NCI-H2171 treated with DMSO at 0.1 percent for 48 hours (cell line): ENCODE measurements around the gene TSPAN32.
"Not testable (repeated sequence)": the region's sequence is repeated elsewhere in the genome, so short reads cannot be mapped to it uniquely, and the experiment has no call there.

ENCODE experiments used
- DNase-seq: peaks from one replicate; lab custom pipeline; 2025; lab: John Stamatoyannopoulos, UW

Gene TSPAN32

DNA sequence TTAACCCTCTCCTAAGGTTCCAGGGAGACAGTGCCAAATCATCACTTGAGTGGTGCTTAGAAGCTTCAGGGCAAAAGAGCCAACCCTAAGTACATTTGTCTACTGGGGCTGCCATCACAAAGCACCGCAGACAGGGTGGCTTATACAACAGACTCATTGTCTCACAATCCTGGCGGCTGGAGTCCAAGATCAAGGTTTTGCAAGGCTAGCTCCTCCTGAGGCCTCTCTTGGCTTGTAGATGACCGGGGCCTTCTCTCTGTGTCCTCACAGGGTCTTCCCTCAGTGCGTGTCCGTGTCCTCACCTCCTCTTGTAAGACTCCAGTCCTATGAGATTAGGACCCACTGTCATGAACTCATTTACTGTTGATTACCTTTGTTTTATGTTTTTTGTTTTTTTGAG lies 41.2 kb downstream of the TSPAN32 start:
- DNase-seq: no peak

DNA sequence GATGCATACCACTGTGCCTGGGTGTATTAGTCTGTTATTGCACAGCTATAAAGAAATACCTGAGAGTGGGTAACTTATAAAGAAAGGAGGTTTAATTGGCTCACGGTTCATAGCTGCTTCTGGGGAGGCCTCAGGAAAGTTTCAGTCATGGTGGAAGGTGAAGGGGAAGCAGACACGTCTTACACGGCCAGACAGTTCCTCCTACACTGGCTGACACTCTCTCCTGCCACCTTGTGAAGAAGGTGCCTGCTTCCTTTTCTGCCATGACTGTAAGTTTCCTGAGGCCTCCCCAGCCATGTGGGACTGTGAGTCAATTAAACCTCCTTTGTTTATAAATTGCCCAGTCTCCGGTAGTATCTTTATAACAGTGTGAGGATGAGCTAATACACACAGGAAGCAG lies 41.7 kb downstream of the TSPAN32 start:
- DNase-seq: no peak

DNA sequence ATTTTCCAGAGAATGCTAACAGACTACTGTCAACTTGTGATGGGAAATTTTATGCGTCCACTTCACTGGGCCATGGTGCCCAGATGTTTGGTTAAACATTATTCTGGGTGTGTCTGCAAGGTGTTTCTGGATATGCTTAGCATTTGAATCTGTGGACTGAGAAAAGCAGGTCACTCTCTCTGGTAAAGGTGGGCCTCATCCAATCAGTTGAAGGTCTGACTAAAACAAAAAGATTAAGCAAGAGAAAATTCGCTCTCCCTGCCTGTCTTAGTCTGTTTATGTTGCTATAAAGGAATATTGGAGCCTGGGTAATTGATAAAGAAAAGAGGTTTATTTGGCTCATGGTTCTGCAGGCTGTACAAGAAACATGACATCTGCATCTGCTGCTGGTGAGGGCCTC lies 43.2 kb downstream of the TSPAN32 start:
- DNase-seq: no peak

DNA sequence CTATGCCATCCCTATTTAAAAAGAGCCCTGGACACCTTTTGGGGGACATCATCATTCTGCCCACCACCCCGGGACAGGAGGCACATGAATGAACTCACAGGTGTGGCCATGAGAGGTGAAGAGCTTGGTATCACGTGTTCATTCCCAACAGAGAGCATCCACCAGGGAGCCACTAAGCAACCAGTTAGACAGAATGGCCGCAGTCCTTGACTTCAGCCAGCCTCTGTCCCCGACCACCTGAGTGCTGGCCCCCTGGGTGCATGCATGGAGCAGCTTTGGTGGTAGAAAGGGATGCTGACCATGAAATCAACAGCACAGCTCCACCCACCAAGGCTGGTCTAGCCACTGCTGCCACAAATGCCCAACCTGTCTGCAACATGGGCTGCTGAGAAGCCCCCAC lies 44.2 kb downstream of the TSPAN32 start:
- no peak for DNase-seq

DNA sequence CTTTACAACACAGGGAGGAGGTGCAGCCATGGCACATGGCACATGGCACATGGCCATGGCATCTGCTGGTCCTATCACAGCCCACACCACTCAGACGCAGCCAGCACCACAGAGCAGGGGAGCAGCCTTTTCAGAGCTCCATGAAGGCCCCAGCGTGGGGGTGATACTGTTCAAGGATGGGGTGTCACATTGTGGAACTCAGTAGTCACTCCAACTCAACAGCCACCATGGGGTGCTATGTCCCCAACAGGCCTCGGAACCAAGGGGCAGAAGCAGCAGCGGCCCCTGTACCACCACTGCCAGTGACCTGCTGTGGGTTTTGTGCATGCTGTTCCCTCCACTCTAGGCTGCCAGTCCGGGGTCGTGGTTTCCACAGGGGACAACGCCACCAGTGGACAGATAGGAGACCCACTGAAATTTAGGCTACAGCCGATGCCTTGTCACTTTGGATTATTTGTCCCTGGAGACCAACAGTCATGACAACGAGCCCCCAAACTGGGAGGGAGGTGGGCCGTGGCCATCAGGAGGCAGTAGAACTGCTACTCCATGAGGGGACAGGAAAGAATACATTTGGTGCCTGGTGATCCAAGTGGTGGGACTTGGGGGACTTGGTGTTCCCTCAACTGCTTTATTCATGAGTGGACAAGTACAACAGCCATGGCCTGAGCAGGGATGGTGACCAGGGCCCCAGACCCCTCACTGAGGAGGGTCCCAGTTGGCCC lies 44.9 kb downstream of the TSPAN32 start:
- DNase-seq: no peak

DNA sequence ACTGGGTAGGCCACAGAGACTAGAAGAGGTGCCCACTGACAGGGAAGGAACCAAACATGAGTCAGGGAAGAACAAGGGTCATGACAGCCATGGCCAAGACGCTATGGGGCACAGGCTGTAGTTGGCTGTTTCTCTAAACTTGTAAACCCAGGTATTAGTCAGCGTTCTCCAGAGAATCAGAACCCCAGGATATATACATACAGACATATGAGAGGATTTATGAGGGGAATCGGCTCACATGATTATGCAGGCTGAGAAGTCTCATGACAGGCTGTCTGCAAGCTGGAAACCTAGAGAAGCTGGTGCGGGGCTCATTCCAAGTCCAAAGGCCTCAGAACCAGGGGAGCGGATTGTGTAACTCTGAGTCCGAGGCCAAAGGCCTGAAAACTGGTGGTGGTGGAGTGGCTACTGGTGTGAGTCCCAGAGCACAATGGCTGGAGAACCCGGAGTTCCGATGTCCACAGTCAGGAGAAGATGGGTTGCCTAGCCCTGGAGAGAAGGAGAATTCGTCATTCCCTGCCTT lies 45.6 kb downstream of the TSPAN32 start:
- DNase-seq: no peak

DNA sequence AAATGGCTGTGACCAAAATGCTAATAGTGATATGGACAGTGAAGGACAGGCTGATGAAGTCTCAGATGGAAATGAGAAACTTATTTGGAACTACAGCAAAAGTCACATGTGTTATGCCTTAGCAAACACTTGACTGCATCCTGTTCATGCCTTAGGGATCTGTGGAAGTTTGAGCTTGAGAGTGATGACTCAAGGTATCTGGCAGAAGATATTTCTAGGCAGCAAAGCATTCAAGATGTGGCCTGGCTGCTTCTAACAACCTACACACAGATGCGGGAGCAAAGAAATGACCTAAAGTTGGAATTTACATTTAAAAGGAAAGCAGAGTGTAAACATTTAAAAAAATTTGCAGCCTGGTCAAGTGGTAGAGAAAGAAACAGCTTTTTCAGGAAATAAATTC lies 47.2 kb downstream of the TSPAN32 start:
- no peak for DNase-seq

DNA sequence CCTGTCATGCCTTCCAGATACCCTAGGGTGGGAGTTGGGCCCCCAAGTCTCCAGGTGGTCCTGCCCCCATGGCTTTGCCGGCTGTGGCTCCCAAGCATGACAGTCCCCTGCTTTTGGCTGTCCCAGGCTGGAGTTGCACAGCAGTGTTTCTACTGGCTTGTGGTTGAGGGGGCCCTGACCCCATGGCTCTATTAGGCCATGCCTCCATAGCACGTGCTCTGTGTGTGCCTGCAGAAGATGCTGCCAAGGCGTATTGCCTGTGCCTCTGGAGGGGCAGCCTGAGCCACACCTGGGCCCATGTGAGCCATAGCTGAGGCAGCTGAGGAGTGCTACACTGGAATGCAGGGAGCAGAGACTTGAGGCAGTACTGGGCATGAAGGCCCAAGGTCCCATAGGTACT lies 49.9 kb downstream of the TSPAN32 start:
- DNase-seq: no peak

DNA sequence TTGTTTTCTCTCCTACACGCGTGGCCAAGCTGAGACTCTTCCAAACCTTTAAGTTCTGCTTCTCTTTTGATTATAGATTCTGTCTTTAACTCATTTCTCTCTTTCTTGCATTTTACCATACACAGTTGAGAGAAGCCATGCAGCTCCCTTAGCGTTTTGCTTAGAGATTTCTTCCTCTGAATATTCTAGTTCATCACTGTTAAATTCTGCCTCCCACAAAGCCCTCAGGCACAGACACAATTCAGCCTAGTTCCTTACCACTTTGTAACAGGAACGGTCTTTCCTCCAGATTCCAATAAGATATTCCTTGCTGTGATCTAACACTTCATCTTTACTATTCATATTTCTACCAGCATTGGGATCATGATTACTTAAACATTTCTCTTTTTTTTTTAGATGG lies 50.6 kb downstream of the TSPAN32 start:
- DNase-seq: no peak

DNA sequence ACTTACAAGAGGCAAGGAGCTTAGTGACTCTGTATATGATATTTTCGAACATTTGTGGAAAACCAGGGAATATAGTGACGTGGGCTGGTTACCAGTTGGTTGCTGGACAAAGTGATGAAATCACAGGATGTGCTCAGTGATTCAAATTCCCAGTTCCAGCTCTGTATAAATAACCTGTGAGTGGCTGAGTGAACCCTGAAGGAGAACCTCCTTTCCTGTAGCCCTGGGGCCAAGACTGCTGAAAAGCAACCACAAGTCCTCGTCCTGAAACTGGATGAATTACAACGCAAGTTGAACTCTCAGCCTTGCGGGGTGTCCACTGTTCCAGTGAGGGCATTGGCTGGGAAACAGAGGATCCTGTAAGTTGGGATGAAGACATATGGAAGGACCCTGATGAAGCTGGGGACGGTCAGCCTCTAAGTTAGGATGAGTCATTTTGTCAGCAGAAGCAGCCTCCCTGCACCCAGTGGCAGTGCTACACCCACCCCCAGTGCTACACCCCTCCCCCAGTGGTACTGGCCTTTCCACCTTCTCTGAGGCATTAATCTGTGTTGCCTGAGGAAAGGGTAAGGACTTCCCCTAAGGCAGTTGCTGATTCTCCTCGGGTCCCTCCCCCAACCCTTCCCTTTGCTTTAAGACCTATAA lies 53.3 kb downstream of the TSPAN32 start:
- DNase-seq: no peak

DNA sequence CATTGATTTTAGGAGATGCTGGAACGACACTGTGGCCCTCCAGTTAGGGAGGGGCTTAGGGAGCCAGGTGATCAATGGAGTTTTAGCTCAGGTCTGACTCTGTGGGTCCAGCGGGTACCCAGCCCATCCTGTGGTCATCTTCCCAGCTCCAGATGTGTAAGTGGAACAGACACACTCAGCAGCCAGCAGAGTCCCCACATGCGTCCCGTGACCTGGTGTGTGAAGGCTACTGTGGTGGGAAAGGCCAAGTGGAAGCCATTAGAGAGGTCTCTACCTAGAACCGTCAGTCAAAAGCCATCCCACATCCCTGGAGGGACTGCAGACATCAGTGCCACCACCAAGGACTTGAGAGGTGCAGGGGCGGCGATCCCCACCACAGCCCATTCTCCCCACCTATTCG lies 55.4 kb downstream of the TSPAN32 start:
- no peak for DNase-seq

DNA sequence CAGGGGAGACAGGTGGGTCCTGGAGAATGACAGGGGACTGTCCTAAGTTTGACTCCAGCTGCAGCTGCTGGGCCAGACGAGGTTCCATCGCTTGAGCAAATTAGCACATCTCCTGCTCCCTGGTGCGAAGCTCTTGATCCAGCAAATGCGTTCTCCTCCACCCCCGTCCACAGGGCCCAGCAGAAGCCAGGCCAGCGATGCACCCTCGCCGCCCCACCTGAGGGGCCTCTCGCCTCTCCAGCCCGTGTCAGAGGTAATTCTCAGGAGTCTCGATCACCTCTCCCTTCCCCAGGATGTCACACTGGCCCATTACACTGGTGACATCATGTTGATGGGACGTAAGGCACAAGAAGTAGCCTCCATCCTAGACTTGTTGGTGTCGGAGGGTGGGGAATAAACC lies 55.8 kb downstream of the TSPAN32 start:
- DNase-seq: not testable (repeated sequence)

DNA sequence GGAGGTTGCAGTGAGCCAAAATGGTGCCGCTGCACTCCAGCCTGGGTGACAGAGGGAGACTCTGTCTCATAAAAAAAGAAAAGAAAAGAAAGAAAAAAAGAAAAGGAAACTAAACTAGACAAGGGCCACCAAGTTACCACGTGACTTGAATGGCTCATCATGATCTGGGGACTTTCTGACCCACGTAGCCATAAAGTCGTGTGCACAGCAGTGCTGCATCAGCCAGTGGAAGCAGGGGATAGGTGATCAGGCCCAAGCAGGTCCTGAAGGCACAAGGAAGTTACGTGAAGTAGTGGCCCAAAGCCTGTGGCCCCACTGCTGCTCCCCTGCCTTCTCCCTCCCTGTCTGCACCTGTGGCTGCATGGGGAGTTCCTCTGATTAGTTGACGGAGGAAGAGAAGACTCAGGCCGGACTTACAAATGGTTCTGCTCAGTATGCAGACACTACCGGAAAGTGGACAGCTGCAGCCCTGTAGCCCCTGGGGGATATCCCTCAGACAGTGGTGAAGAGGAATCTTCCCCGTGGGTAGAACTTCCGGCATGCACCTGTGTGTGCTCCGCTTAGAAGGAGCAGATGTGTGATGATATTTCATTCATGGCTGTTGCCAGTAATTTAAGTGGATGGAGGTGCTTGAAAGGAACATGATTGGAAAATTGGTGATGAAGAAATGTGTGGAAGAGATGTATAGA lies 57.1 kb downstream of the TSPAN32 start:
- no peak for DNase-seq

DNA sequence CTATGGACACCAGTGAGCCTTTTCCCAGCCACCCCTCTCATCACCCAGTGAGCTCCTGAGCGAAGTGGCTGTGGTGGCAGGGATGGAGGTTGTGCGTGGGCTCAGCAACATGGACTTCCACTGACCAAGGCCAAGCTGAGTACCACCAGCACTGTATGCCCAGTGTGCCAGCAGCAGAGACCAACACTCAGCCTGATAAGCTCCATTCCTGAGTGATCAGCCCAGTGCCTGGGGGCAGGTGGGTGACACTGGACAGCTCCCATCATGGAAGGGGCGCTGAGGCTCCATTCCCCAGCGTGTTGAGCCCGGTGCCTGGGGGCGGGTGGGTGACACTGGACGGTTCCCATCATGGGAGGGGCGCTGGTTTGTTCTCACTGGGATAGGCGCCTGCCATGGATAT lies 57.7 kb downstream of the TSPAN32 start:
- DNase-seq: no peak

DNA sequence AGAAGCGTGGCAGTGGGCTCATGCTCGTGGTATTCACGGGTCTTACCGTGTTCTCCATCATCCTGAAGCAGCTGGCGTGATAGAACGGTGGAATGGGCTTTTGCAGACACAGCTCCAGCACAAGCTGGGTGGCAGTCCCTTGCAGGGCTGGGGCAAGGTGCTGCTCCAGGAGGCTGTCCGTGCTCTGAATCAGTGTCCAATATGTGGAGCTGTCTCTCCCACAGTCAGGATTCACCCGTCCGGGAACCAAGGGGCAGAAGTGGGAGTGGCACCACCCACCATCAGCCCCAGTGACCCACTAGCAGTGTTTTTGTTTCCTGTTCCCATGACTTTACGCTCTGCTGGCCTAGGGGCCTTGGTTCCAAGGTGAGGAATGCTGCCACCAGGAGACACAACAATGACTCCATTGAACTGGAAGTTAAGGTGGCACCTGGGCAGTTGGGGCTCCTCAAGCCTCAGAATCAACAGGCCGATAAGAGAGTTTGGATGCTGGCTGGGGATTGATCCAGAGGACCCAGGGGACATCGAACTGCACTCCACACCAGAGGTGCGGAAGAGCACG lies 58.3 kb downstream of the TSPAN32 start:
- no peak for DNase-seq

DNA sequence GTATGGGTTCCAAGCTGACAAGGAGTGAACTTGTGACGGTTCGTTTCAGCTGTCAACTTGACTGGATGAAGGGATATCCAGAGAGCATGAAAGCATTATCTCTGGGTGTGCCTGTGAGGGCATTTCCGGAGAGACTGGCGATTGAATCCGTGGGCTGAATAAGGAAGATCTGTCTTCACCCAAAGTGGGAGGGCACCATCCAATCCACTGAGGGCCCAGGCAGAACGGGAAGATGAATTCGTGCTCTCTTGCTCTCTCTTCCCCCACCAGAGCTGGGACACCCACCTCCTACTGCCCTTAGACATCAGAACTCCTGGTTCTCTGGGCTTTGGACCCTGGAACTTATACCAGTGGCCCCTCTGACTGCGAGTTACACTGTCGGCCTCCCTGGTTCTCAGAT lies 59.8 kb downstream of the TSPAN32 start:
- no peak for DNase-seq

DNA sequence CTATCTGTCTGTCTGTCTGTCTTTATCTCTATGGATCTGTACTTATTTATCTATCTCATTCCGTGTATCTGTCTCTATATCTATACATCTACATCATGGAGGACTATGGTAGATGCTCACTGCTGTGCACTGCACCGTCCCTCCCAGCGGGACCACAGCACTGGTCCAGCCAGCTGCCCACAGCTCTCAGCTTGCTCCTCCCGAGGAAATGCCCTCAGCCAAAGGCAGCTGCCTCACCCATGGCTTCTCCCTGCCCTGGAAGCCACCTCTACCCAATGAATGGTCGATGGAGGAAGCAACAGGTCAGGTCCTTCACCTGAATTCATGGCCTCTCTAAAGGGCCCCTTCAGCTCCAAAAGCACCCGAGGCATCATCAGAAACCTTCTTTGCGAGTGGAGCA lies 60.6 kb downstream of the TSPAN32 start:
- no peak for DNase-seq

DNA sequence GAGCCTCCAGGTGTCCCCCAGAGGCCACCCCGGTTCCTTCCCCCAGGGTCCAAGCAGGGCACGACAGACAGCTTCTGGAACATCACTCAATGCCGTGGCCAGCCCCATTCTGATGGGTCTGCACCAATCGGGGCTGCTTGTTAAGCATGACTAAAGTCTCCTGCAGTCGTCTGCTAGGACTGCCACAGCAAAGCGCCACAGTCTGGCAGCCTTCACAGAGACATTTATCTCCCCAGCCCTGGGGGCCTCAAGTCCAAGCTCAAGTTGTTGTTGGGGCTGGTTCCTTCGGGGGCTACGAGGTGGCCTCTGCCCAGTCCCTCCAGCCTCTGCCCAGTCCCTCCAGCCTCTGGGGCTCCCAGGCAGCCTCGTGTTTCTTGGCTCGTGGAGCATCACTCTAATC lies 61.3 kb downstream of the TSPAN32 start:
- DNase-seq: no peak

DNA sequence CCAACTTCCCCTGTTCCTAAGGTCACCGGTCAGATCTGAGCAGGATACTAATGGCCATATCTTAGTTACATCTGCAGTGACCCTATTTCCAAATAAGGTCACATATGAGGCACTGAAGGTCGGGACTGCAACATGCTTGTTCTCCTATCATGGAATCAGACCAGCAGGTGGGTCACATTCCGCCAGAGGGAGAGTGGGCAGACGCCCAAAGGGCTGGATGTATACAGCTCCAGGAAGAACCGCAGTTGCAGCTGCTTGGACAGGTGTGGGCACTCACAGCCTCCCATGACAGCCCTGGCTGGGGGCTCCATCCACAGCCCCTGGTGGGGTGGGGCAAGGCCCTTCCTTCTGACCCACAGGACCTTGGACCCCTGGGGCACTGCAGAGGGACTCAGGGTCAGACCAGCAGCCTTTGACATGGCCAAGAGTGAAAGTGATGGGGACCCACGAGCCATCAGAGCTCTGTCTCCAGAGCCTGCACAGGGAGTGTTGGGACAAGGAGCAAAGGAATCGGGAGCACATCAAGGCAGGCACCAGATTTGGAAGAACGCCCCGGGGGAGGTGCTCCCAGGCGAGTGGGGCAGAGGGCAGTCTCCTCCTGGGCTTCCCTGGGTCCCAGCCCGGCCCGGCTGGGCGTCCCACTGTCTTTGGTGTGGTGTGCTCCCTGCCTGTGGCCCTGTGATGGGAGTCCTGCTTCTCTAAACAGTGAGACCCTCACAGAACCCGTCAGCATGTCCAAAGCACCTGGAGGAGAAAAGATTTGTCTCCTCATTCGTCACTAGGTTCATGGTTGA lies 62.0 kb downstream of the TSPAN32 start:
- DNase-seq: no peak

DNA sequence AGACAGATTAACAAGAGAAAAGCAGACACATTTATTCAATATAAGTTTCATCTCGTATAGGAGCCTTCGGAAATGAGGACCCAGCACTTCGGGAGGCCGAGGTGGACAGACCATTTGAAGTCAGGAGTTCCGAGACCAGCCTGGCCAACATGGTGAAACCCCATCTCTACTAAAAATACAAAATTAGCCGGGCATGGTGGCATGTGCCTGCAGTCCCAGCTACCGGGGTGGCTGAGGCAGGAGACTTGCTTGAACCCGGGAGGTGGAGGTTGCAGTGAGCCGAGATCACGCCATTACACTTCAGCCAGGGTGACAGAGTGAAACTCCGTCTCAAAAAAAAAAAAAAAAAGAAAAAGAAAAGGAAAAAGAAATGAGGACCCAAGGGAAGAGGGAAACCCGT lies 62.6 kb downstream of the TSPAN32 start:
- DNase-seq: not testable (repeated sequence)

DNA sequence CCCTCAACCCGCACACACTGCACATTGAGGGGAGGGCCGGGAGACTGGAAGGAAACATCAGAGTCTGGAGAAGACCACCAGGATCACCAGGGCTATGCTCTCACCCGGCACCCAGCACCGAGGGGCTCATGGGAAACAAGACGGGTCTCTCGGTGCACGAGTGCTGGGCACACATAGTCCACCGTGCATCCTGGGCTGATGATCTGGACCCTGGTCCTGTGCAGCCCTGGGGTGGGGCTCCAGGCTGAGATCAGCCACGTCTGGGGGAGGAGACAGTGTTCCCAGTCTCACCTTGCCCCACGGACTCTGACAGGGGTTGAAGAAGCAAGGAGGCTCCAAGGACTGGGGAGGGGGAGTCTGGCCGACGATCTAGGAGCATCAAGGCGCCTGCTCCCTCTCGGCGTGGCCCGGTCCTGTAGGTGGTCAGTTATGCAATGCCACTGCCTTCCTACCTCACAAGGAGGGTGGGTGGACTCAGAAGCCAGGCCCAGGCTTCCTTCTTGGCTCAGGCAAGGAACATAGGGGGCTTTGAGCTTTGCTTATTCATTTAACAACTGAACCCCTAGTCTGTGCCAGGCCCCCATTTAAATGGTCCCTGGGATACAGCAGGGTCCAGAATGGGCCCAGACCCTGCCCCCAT lies 63.9 kb downstream of the TSPAN32 start:
- DNase-seq: no peak

DNA sequence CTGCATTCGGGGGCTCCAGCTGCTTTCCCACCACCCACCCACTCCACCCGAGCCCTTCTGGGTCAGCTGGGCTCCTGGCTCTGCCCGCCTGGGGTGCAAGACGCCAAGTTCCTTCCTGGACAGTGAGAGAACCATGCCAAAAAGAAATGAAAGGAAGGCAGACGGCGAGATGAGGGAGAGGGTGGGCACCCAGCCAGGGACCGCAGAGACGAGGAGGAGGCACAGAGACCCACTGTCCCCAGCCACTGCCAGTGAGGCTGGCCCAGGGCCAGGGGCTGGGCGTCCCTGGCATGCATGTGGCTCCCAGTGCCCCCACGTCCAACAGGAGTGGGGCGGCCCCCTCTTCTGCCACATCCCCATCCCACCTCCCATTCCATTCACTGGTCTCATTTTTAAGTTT lies 64.5 kb downstream of the TSPAN32 start:
- no peak for DNase-seq
